Measurements from ENCODE around the gene MORC3. TPM values are rescaled to one million over a fixed set of nuclear protein-coding genes. Genes with fewer than 3 reads are reported as not detected.

The MORC3 gene, protein sequence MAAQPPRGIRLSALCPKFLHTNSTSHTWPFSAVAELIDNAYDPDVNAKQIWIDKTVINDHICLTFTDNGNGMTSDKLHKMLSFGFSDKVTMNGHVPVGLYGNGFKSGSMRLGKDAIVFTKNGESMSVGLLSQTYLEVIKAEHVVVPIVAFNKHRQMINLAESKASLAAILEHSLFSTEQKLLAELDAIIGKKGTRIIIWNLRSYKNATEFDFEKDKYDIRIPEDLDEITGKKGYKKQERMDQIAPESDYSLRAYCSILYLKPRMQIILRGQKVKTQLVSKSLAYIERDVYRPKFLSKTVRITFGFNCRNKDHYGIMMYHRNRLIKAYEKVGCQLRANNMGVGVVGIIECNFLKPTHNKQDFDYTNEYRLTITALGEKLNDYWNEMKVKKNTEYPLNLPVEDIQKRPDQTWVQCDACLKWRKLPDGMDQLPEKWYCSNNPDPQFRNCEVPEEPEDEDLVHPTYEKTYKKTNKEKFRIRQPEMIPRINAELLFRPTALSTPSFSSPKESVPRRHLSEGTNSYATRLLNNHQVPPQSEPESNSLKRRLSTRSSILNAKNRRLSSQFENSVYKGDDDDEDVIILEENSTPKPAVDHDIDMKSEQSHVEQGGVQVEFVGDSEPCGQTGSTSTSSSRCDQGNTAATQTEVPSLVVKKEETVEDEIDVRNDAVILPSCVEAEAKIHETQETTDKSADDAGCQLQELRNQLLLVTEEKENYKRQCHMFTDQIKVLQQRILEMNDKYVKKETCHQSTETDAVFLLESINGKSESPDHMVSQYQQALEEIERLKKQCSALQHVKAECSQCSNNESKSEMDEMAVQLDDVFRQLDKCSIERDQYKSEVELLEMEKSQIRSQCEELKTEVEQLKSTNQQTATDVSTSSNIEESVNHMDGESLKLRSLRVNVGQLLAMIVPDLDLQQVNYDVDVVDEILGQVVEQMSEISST
- total RNA-seq (ENCODE audit: low replicate concordance), result 30.1 and 37.8 TPM in 2 replicates

DNA sequence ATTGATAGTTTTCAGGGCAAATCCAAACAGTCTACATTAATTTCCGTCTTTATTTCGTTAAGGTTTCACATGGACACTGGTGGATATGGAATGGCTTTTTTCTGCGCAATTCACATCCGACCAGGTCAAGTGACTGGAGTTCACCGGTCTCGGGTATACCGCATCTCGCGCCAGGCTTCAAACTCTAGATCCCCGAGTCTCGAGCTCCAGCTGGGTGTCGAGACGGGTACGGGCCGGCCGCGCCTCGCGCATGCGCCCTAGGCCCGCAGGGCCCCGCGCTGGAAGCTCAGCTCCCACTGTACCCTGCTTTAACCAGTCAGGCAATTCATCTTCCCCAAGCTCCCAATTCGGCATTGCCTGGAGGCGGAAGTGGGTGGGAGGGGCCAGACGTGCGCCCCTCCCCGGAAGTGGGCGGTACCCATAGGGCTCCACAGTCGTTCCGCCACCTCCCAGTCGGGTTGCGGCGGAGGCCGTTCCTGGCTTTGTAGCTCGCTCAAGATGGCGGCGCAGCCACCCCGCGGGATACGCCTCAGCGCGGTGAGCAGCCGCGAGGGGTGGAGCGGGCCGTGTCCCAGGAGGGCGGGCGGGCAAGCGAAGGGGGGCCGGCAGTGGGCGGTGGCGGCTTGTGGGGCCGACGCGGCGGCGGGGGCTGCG, at the start of gene MORC3:
MORC3 (plus strand) TSS at position 431 of the 654 bp plus-strand sequence; CDS start at position 499, 68 bp downstream.

DNA sequence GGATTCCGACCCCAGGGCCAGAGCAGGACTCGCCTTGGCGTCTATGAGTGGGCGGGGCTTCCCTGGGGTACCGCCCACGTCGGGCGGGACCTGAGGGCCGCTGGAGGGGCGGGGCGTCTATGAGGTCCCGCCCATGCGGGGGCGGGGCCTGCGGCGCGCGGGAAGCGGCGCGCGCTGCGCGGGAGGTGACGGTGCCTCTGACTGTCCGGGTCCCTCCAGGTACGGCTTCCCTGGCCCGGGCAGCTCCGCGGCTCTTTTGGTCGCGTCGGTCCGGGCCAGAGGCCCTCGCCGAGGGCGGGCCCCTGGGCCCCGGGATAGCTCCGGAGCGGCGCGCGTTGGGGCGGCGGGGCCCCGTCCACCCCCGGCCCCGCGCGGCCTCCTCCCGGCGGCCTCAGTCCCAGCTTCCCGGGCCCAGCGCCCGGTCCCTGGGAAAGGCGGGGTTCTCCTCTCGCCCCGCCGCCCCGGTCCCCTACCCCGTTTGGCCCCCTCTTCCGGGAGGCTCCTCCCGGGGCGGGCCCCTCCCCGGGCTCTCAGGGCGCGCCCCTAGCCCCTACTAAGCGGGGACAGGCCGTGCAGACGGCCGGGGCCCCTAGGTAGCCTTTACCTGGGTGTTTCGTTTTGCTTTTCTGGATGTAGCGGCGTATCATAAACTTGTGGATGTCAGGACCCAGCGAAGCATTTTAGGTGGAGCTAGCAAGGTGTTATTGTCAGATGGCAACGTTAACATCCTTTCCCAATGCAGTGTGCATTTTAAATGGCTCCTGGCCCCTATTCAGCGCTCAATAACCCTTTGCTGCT, 65.4 kb downstream of the MORC3 start, which contains the start of gene CHAF1B:
CHAF1B (plus strand) TSS at position 160 of the 798 bp plus-strand sequence. CDS start 745 bp downstream, outside the sequence.

Other genes with a start within 250 kb of the MORC3 start
- gene CBR3, start 185.1 kb upstream of the MORC3 start, total RNA-seq (ENCODE audit: low replicate concordance), result 10.4 and 32.2 TPM in 2 replicates
- gene DOP1B, start 163.4 kb upstream of the MORC3 start, total RNA-seq (ENCODE audit: low replicate concordance), result 1.5 and 2.4 TPM in 2 replicates
- 1.2 and 1.4 TPM in 2 replicates for gene CHAF1B, start 65.2 kb downstream of the MORC3 start, total RNA-seq (ENCODE audit: low replicate concordance)
- 0.12 and 5.5 TPM in 2 replicates for gene CLDN14, start 159.9 kb downstream of the MORC3 start, total RNA-seq (ENCODE audit: low replicate concordance)

All from smooth muscle cell of the coronary artery (primary cell).